CD4-positive, alpha-beta T cell treated with Interferon alpha-2 for 1 hour (primary cell): Measurements from ENCODE around the gene CELSR2.

Source experiments
- DNase-seq, 2 donors: peaks; one replicate each; pipeline ENCODE4 v3.0.0-alpha.2; 2020 to 2022

Gene CELSR2

DNA sequence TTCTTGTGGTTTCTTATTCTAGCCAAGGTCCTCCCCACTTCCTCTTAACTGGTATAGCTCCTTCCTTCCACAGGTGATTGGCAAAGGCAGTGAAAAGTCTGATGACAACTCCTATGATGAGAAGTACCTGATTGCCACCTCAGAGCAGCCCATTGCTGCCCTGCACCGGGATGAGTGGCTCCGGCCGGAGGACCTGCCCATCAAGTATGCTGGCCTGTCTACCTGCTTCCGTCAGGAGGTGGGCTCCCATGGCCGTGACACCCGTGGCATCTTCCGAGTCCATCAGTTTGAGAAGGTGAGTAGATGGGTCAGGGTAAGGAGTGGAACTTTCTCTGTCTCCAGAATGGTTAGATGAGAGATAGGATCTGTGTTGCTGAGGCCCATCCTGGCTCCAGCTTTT lies 14.2 kb upstream of the CELSR2 start:
- DNase-seq, result no peak

DNA sequence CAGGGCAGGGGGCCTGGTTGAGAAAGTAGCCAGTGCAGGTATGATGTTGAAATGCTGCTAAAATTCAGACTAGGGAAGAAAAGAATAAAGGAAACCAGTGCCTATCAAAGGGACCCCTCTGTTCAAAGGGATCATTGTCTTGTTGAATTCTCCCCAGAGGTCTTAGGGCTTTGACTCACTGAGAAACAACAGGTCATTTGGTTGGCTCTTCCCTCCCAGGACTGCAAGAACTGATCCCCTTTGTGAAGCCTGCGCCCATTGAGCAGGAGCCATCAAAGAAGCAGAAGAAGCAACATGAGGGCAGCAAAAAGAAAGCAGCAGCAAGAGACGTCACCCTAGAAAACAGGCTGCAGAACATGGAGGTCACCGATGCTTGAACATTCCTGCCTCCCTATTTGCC lies 11.8 kb upstream of the CELSR2 start:
- DNase-seq, result no peak

DNA sequence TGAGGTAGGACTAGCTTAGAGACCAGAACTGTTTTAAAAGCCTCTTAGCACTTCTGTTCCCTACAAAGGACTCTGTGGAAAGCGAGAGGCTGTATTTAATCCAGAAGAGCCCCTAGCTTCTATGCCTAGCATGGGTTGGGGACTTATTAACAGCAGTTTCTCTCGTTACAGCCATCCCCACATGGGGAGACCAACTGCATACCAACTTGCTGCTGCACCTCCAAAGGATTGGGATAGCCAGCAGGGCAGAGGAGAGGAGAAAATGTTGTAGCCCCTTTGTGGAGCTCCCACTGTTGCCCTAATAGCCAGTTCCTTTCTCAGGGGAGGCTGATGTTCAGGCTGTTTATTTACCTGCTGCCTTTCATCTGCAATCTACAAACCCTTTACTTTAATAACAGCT lies 11.0 kb upstream of the CELSR2 start:
- no peak for DNase-seq

DNA sequence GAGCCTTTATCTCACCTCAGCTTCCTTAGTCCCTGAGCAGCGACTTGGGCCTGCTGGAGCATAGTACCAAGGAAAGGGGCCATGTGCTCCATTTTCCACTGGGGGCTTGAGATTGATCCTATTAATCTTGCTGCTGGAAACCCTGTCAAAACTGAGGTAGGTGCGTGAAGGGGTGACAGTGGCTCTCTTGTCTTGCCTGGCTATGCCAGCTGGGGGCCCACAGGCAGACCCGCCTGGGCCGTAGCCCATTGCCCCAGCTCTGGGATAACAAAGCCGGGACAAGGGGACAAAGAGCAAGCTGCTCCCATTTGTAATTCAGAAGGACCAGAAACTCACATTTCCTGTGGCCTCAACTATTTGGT lies 10.3 kb upstream of the CELSR2 start:
- no peak for DNase-seq

DNA sequence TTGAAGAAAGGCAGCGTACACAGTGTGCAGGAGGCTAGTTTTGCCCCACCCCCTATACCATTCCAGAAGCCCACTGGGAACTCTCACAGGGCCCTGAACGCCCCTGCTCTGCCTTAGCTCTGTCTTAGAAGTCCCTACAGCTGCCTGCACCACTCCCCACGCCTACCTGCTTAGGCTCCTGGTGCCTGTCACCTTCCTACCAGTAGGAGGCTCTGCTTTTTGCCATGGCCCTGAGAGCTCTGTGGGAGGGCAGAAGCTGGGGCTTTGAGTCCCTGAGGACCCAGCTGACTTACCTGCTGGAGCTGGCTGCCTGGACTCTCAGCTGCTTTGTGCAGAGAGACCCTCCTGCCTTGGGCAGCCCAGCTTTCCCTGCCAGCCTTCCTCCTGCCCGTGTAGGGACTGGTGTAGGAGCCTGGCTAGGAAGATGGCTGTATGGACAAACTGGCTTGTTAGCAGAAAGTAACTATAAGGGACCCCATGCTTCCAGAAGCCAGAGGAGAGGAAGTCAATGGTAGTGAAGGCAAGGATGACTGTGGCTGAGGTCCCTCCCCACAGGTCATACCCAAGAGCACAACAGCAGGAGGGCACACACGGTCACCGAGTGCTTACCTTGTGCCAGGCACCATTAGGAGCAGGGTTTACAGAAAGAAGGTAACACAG lies 9.8 kb upstream of the CELSR2 start:
- peak in 1 of 2 donors; percentile 39 for DNase-seq

DNA sequence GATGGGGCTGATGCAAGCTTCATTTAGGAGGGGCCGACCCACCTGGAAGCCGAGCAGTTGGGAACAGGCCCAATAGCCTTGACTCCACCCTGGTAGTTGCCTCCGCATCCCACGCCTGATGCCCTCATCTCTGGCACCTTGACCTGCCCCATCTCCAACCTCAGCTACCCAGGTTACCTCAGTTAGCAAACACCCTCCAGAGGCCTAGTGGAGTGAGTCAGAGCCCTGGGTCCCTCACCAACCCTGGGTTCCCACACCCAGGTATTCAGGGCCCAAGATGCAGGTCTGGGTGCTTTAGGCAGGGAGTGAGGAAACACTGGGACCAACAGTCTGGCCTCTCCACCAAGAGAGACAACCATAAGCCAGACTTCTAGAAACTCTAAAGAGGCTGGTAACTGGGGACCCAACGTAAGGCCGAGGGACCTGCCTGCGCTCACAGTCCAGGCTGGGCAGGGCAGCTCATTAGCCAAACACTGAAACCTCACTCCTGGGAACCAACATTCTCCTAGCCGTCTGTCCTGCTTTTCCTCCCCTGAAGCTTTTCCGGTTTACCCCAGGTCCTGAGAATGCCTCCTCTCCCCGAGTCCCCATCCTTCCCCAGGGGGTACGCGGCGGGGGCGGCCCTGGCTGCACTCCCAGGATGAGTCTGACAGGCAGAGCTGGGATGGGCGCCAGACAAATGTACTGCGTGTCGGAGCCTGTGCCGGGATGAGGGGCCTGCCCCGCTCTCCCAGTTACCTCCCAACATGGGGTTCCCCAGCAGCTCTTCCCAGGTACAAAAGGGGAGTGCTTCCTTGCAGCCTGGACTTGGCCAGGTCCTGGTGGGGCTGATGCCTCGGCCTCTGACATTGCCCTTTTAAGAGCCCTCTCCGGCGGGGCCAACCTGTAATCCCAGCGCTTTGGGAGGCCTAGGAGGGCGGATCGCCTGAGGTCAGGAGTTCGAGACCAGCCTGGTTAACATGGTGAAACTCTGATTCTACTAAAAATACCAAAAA lies 8.9 kb upstream of the CELSR2 start:
- peak in 1 of 2 donors; percentile 31 for DNase-seq

DNA sequence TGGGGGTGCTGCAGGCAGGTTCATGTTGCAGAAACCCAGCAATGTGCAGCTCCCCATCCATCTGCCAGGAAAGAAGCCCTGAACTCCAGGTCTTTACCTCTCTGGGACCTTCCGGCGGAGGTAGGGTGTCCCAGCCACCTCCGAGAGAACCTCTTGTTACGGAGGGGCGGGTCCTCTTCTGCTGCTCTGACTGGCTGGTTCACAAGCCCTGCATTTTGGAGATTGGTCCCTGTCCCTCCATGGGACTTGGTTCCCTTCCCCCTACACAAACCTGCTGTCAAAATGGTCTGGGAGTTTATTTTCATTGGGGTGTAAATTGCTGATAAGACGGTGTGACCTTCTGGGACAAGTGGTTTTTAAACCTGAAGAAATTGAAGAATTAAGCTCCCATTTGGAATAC lies 8.0 kb upstream of the CELSR2 start:
- no peak for DNase-seq

DNA sequence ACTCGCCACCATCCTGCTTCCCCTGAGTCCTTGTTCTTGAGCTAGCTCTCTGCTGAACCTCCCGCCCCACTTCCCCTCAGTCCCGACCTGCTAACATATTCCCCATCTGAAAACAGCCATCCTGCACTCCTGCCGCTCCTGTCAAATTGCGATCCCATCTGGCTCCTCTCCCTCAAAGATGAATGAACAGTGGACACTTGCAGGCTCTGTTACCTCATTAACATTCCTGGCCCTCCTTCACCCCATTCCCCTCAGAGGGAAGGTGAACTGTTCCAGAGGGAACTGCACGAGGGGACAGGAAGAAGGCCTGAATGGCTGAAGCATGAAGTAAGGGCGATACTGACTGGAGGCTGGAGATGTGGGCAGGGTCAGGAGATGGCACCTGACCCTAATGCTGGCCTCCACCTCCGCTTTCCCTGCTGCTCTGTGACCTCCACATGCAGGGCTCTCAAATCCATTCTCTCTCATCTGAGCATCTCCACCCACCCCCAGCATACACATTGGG lies 7.4 kb upstream of the CELSR2 start:
- no peak for DNase-seq

DNA sequence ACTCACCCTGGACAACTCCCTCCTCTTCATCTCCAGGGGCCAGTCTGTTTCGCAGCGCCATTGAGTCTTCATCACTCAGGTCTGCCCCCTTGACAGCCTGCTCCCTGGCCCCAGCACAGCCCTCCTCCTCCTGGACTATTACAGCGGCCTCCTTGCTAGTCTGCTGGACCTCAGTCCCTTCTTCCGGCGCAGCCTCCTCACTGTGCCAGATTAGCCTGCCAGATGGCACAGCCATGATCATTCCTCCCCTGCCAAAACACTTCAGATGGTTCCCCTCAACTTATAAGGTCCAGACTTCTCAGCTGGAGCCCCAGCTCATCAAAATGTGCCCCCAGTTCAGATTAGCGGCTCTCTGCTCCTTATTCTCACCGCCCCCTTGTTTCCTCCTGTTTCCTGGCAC lies 7.0 kb upstream of the CELSR2 start:
- no peak for DNase-seq

DNA sequence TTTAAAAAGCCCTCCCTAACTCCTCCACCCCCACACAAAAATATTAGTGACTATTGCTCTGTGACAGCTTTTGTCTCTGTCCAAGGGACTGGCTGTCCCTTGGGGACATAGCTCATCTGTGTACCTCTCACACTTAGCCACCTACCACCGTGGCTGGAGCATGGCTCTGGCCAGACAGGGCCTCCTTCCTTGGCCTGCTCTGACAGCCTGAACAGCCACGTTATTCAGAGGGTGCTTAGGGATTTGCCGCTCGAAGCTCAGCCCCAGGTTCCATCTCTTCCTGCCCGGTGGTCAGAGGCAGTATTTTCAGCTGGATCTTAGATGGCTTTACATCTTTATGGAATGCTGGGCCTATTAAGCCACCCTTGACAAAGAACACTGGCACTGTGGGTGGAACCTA lies 6.1 kb upstream of the CELSR2 start:
- no peak for DNase-seq

DNA sequence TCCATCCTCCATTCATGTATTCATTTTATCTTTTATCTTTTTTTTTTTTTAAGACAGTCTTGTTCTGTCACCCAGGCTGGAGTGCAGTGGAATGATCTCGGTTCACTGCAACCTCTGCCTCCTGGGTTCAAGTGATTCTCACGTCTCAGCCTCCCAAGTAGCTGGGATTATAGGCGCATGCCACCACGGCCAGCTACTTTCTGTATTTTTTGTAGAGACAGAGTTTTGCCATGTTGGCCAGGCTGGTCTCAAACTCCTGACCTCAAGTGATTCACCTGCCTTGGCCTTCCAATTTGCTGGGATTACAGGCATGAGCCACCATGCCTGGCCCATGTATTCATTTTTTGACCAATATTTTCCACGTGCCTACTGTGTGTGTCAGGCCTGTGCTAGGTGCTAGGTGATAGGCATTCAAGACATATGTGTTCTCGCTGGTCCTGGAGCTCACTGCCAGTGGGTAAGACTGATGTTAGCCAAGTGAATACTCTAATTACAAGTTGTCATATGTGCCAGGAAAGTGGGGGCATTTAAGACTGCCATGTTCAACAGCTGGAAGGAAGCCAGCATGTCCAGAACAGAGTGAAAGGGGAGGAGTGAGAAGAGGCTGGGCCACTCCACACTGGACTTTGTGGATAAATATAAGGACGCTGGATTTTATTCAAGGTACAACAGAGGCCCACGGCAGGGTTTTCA lies 5.3 kb upstream of the CELSR2 start:
- no peak for DNase-seq

DNA sequence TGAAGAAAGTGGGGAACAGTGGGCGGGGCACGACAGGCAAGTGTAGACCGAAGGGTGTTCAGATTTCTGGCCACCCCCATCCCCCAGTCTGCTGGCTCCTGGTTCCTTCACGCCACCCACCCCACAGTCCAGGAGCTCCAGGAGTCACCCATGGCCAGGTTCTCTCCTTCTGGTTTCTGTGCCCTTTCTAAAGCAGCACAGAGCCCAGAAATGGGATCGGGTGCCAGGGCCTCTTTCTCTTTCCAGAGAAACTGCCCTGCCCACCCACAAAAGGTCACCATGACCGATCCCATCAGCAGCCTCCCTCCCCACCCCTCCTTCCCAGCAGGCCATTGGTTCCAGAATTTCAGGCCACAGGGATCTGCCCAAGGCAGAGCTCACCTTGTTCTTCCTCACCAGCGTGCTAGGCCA lies 3.2 kb upstream of the CELSR2 start:
- no peak for DNase-seq

DNA sequence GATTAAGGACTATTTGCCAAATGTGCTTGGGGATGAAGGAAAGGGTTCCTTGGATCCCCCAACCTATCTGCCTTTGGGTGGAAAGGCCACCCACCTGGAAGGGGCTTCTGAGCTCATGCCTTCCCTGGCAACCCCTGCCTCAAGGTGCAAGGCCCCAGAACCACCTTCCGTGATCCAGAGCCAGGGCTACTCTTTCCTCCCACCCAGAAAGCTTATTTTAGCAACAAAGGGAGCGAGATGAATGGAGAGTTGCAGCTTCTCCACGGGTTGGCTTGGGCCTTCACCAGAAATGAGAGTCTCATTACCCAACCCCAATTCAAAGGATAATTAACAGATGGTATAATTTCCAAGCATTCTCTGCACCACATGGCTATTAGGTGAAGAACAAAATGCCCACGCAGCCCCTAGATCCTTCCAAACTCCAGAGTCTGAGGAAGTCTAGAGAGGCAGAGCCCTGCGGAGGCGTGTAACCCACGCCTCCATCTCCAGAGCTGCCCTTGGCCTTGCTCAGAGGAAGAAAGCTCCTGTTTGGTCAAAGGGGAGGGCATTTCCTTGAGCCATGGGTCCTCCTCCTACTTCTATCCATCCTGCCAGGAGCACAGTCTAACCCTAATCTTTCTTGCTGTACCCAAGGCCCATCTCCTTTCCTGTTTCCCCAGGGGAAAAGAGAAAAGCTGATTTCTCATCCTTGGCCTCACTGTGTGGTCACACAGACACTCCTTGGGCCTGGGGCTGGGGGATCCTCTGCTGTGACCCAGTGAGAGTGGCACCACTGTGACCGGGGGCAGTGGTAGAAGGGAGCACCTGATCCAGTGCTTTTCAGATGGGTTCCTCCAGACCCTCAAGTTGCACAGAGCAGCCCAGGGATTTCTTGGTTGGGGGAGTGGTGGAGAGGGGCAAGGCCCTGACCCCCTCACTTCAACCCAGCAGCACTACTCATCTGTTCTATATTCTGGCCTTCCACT lies 1.7 kb upstream of the CELSR2 start:
- DNase-seq, result no peak

DNA sequence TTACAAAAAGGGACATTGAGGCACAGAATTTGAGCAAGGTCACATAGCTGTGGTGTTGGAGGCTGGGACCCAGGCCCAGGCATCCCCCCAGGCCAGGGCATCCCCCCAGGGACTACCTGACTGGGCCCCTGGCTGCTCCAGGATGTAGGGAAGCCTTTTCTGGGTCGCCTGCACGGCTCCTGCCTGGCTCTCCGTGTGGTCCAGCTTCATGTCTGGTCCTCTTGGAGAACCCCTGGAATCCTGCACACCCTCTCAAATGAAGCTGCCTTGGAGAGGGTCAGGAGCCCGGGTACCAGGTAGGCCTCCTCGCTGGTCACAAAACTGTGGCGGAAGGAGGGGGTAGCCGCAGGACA lies 919 bp upstream of the CELSR2 start:
- DNase-seq, result no peak

DNA sequence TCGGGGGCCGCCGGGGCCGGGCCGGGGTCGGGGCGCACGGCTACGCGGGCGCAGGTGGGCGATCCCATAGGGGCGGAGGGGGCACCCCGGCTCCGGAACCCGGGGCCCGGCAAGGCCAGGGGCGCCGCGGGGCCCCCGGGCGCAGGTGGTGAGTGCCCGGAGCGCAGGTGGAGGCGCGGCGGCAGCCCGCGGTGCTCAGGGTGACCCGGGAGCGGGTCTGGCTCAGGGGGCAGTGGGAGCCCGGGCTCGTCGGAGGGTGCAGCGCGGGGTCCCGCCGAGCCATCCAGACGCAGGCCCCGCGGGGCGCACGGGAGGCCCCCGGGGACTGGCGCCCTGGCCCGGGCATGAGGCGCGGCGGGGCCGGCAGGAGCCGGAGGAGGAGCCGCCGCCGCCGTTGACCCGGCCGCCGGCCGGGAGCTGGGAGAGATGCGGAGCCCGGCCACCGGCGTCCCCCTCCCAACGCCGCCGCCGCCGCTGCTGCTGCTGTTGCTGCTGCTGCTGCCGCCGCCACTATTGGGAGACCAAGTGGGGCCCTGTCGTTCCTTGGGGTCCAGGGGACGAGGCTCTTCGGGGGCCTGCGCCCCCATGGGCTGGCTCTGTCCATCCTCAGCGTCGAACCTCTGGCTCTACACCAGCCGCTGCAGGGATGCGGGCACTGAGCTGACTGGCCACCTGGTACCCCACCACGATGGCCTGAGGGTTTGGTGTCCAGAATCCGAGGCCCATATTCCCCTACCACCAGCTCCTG lies 489 bp downstream of the CELSR2 start:
- DNase-seq, result no peak

DNA sequence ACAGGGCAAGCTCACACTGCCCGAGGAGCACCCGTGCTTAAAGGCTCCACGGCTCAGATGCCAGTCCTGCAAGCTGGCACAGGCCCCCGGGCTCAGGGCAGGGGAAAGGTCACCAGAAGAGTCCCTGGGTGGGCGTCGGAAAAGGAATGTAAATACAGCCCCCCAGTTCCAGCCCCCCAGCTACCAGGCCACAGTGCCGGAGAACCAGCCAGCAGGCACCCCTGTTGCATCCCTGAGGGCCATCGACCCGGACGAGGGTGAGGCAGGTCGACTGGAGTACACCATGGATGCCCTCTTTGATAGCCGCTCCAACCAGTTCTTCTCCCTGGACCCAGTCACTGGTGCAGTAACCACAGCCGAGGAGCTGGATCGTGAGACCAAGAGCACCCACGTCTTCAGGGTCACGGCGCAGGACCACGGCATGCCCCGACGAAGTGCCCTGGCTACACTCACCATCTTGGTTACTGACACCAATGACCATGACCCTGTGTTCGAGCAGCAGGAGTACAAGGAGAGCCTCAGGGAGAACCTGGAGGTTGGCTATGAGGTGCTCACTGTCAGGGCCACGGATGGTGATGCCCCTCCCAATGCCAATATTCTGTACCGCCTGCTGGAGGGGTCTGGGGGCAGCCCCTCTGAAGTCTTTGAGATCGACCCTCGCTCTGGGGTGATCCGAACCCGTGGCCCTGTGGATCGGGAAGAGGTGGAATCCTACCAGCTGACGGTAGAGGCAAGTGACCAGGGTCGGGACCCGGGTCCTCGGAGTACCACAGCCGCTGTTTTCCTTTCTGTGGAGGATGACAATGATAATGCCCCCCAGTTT lies 1.3 kb downstream of the CELSR2 start:
- no peak for DNase-seq

DNA sequence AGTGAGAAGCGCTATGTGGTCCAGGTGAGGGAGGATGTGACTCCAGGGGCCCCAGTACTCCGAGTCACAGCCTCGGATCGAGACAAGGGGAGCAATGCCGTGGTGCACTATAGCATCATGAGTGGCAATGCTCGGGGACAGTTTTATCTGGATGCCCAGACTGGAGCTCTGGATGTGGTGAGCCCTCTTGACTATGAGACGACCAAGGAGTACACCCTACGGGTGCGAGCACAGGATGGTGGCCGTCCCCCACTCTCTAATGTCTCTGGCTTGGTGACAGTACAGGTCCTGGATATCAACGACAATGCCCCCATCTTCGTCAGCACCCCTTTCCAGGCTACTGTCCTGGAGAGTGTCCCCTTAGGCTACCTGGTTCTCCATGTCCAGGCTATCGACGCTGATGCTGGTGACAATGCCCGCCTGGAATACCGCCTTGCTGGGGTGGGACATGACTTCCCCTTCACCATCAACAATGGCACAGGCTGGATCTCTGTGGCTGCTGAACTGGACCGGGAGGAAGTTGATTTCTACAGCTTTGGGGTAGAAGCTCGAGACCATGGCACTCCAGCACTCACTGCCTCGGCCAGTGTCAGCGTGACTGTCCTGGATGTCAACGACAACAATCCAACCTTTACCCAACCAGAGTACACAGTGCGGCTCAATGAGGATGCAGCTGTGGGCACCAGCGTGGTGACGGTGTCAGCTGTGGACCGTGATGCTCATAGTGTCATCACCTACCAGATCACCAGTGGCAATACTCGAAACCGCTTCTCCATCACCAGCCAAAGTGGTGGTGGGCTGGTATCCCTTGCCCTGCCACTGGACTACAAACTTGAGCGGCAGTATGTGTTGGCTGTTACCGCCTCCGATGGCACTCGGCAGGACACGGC lies 2.2 kb downstream of the CELSR2 start:
- DNase-seq, result no peak

DNA sequence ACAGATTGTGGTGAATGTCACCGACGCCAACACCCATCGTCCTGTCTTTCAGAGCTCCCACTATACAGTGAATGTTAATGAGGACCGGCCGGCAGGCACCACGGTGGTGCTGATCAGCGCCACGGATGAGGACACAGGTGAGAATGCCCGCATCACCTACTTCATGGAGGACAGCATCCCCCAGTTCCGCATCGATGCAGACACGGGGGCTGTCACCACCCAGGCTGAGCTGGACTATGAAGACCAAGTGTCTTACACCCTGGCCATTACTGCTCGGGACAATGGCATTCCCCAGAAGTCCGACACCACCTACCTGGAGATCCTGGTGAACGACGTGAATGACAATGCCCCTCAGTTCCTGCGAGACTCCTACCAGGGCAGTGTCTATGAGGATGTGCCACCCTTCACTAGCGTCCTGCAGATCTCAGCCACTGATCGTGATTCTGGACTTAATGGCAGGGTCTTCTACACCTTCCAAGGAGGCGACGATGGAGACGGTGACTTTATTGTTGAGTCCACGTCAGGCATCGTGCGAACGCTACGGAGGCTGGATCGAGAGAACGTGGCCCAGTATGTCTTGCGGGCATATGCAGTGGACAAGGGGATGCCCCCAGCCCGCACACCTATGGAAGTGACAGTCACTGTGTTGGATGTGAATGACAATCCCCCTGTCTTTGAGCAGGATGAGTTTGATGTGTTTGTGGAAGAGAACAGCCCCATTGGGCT lies 3.0 kb downstream of the CELSR2 start:
- no peak for DNase-seq
